Measurements from ENCODE around the gene CTNND2.

CTNND2 gene

GRCh38 chr5:11252075-11252474 lies 652.2 kb downstream of the CTNND2 start:
- Histone ChIP-seq H4K20me1 (ENCODE audit: insufficient read depth, low read length) (no peaks in the 10 kb centered on the region), H3K9me3 (ENCODE audit: insufficient read depth, low read length, severe bottlenecking) (no peaks in the 10 kb centered on the region), H3K36me3 (ENCODE audit: insufficient read depth, low read length) (no peaks in the 10 kb centered on the region), H3K27ac (ENCODE audit: low read length) (no peak overlapping the region), H3K79me2 (ENCODE audit: insufficient read depth, low read length) (no peaks in the 10 kb centered on the region), H2AFZ (ENCODE audit: low read depth, low read length) (no peak overlapping the region), H3K4me3 (ENCODE audit: low read depth in 1 of 2, low read length in 2 of 2) (no peak overlapping the region), H3K27me3 (ENCODE audit: insufficient read depth, low read length, poor library complexity) (no peaks in the 10 kb centered on the region), H3K4me2 (ENCODE audit: insufficient read depth, low read length) (no peak overlapping the region), H3K4me1 (ENCODE audit: insufficient read depth, low read length) (no peaks in the 10 kb centered on the region), H3K9ac (ENCODE audit: low read depth, low read length) (no peak overlapping the region)
- TF ChIP-seq, protein P1, sequence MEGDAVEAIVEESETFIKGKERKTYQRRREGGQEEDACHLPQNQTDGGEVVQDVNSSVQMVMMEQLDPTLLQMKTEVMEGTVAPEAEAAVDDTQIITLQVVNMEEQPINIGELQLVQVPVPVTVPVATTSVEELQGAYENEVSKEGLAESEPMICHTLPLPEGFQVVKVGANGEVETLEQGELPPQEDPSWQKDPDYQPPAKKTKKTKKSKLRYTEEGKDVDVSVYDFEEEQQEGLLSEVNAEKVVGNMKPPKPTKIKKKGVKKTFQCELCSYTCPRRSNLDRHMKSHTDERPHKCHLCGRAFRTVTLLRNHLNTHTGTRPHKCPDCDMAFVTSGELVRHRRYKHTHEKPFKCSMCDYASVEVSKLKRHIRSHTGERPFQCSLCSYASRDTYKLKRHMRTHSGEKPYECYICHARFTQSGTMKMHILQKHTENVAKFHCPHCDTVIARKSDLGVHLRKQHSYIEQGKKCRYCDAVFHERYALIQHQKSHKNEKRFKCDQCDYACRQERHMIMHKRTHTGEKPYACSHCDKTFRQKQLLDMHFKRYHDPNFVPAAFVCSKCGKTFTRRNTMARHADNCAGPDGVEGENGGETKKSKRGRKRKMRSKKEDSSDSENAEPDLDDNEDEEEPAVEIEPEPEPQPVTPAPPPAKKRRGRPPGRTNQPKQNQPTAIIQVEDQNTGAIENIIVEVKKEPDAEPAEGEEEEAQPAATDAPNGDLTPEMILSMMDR (IDR thresholded peaks at IDR 0.05; ENCODE audit: borderline replicate concordance, extremely low read depth, low read length, poor library complexity, severe bottlenecking) = no peak
- TF ChIP-seq EZH2 (IDR thresholded peaks at IDR 0.05; ENCODE audit: borderline replicate concordance, low read depth, low read length, severe bottlenecking) = no peak
- DNase-seq (no peak), ATAC-seq (ENCODE audit: insufficient read depth, low read depth) (no peak)

DNA sequence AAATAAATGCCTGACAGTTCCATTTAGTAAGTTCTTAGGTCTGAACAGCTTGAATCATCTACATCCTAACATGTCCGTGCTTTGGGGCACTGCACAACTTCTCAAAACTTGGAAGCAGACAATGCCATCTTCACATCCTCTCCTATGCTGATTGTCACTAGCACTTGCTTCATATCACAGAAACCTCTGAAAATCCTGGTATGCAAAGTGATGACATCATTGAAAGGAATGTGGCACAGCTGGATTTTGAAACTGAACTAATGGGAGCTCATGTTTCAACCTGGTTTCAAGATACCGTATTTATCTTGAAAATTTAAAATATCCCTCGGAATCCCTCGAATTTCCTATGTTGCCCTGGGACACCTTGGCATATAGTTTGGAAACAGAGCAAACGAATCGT lies 653.0 kb downstream of the CTNND2 start:
- no peak overlapping the region for H3K27ac ChIP-seq (ENCODE audit: low read length)
- no peak for TF ChIP-seq EZH2 (IDR thresholded peaks at IDR 0.05; ENCODE audit: borderline replicate concordance, low read depth, low read length, severe bottlenecking)
- TF ChIP-seq, protein P1 (IDR thresholded peaks at IDR 0.05; ENCODE audit: borderline replicate concordance, extremely low read depth, low read length, poor library complexity, severe bottlenecking) = no peak
- no peak overlapping the region for H3K4me2 ChIP-seq (ENCODE audit: insufficient read depth, low read length)
- no peaks in the 10 kb centered on the region for H3K9me3 ChIP-seq (ENCODE audit: insufficient read depth, low read length, severe bottlenecking)
- H3K27me3 ChIP-seq (ENCODE audit: insufficient read depth, low read length, poor library complexity) = no peaks in the 10 kb centered on the region
- H3K36me3 ChIP-seq (ENCODE audit: insufficient read depth, low read length) = no peaks in the 10 kb centered on the region
- DNase-seq (no peak), ATAC-seq (ENCODE audit: insufficient read depth, low read depth) (no peak)
- no peaks in the 10 kb centered on the region for H4K20me1 ChIP-seq (ENCODE audit: insufficient read depth, low read length)
- no peaks in the 10 kb centered on the region for H3K4me1 ChIP-seq (ENCODE audit: insufficient read depth, low read length)
- no peak overlapping the region for H3K9ac ChIP-seq (ENCODE audit: low read depth, low read length)
- H3K79me2 ChIP-seq (ENCODE audit: insufficient read depth, low read length) = no peaks in the 10 kb centered on the region
- H3K4me3 ChIP-seq (ENCODE audit: low read depth in 1 of 2, low read length in 2 of 2) = no peak overlapping the region
- H2AFZ ChIP-seq (ENCODE audit: low read depth, low read length) = no peak overlapping the region

- H3K4me2 ChIP-seq (ENCODE audit: insufficient read depth, low read length) = no peak overlapping the region
- H3K4me1 ChIP-seq (ENCODE audit: insufficient read depth, low read length) = no peaks in the 10 kb centered on the region
- H3K9me3 ChIP-seq (ENCODE audit: insufficient read depth, low read length, severe bottlenecking) = no peaks in the 10 kb centered on the region
- H3K4me3 ChIP-seq (ENCODE audit: low read depth in 1 of 2, low read length in 2 of 2) = no peak overlapping the region
- DNase-seq (no peak), ATAC-seq (ENCODE audit: insufficient read depth, low read depth) (no peak)
- no peak overlapping the region for H3K9ac ChIP-seq (ENCODE audit: low read depth, low read length)
- H4K20me1 ChIP-seq (ENCODE audit: insufficient read depth, low read length) = no peaks in the 10 kb centered on the region
- no peak overlapping the region for H2AFZ ChIP-seq (ENCODE audit: low read depth, low read length)
- H3K27me3 ChIP-seq (ENCODE audit: insufficient read depth, low read length, poor library complexity) = no peaks in the 10 kb centered on the region
- H3K79me2 ChIP-seq (ENCODE audit: insufficient read depth, low read length) = no peaks in the 10 kb centered on the region
- TF ChIP-seq EZH2 (IDR thresholded peaks at IDR 0.05; ENCODE audit: borderline replicate concordance, low read depth, low read length, severe bottlenecking) = no peak
- TF ChIP-seq, protein P1 (IDR thresholded peaks at IDR 0.05; ENCODE audit: borderline replicate concordance, extremely low read depth, low read length, poor library complexity, severe bottlenecking) = no peak
- no peaks in the 10 kb centered on the region for H3K36me3 ChIP-seq (ENCODE audit: insufficient read depth, low read length)
- H3K27ac ChIP-seq (ENCODE audit: low read length) = no peak overlapping the region
These were observed 655.3 kb downstream of the CTNND2 start for GRCh38 chr5:11248966-11249365.

DNA sequence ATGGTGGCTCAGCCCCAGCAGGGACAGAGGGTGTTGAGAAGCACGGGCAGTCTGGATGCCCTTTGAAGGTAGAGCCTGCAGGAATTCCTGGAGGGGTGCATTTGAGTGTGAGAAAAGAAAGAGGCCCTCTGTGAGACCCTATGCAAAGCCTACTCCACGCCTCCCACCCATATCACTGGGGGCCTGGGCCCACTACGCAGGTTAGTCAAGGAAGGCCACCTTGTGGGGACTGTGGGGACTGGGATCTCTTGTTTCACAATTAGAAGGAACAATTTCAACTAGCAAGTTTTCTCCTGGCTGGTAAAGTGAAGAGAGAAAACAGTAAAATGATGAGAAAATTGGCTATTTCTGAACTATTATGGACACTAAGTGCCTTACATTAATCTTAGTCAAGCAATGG lies 657.0 kb downstream of the CTNND2 start:
- Histone ChIP-seq H3K79me2 (ENCODE audit: insufficient read depth, low read length) (no peaks in the 10 kb centered on the region), H3K27me3 (ENCODE audit: insufficient read depth, low read length, poor library complexity) (no peaks in the 10 kb centered on the region), H3K9ac (ENCODE audit: low read depth, low read length) (no peak overlapping the region), H3K36me3 (ENCODE audit: insufficient read depth, low read length) (no peaks in the 10 kb centered on the region), H3K27ac (ENCODE audit: low read length) (no peak overlapping the region), H2AFZ (ENCODE audit: low read depth, low read length) (no peak overlapping the region), H3K4me1 (ENCODE audit: insufficient read depth, low read length) (no peaks in the 10 kb centered on the region), H4K20me1 (ENCODE audit: insufficient read depth, low read length) (no peaks in the 10 kb centered on the region), H3K4me3 (ENCODE audit: low read depth in 1 of 2, low read length in 2 of 2) (no peak overlapping the region), H3K9me3 (ENCODE audit: insufficient read depth, low read length, severe bottlenecking) (no peaks in the 10 kb centered on the region), H3K4me2 (ENCODE audit: insufficient read depth, low read length) (no peak overlapping the region)
- DNase-seq = no peak
- TF ChIP-seq, protein P1 (IDR thresholded peaks at IDR 0.05; ENCODE audit: borderline replicate concordance, extremely low read depth, low read length, poor library complexity, severe bottlenecking) = no peak
- TF ChIP-seq EZH2 (IDR thresholded peaks at IDR 0.05; ENCODE audit: borderline replicate concordance, low read depth, low read length, severe bottlenecking) = no peak
- ATAC-seq (ENCODE audit: insufficient read depth, low read depth) = no peak

Data from DND-41 (cell line).